ENCODE data around the gene PIM3. TPM values are rescaled to one million over a fixed set of nuclear protein-coding genes. Genes with fewer than 3 reads are reported as not detected.

PIM3 gene
- polyA plus RNA-seq, 1 donor = 41.5 TPM

DNA sequence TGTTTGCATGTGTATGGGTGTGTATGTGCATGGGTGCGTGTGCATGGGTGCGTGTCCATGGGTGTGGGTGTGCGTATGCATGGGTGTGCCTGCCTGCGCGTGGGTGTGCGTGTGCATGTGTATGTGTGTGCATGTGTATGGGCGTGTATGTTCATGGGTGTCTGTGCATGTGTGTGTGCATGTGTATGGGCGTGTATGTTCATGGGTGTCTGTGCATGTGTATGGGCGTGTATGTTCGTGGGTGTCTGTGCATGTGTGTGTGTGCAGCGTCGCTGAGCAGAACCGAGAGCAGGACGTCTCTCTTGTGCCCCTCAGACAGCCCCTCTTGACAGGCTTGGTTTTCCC lies 38.1 kb downstream of the PIM3 start:
- Histone ChIP-seq H3K27me3 (ENCODE audit: control insufficient read depth, insufficient read depth, low read length) (peaks cover 10% of the 10 kb centered on the region), H3K4me1 (ENCODE audit: control insufficient read depth, insufficient read depth, low read length) (peaks cover 19% of the 10 kb centered on the region), H3K27ac (ENCODE audit: low read length) (no peak overlapping the region), H3K4me3 (ENCODE audit: low read length) (no peak overlapping the region), H3K9me3 (ENCODE audit: control insufficient read depth, low read depth, low read length) (peaks cover 5% of the 10 kb centered on the region), H3K36me3 (ENCODE audit: control insufficient read depth, insufficient read depth, low read length) (no peaks in the 10 kb centered on the region)
- WGBS (ENCODE audit: insufficient coverage, low lambda C conversion rate) = no CpG with 5 or more reads among the region's 14 CpGs
- DNase-seq = no peak

GRCh38 chr22:49999063-49999945 lies 38.7 kb downstream of the PIM3 start:
- peak overlapping the region; percentile 23 for H3K4me3 ChIP-seq (ENCODE audit: low read length)
- H3K9me3 ChIP-seq (ENCODE audit: control insufficient read depth, low read depth, low read length) = peaks cover 5% of the 10 kb centered on the region
- no peaks in the 10 kb centered on the region for H3K36me3 ChIP-seq (ENCODE audit: control insufficient read depth, insufficient read depth, low read length)
- H3K4me1 ChIP-seq (ENCODE audit: control insufficient read depth, insufficient read depth, low read length) = peaks cover 19% of the 10 kb centered on the region
- WGBS (ENCODE audit: insufficient coverage, low lambda C conversion rate) = no CpG with 5 or more reads among the region's 70 CpGs
- DNase-seq = no peak
- H3K27ac ChIP-seq (ENCODE audit: low read length) = no peak overlapping the region
- H3K27me3 ChIP-seq (ENCODE audit: control insufficient read depth, insufficient read depth, low read length) = peaks cover 10% of the 10 kb centered on the region

DNA sequence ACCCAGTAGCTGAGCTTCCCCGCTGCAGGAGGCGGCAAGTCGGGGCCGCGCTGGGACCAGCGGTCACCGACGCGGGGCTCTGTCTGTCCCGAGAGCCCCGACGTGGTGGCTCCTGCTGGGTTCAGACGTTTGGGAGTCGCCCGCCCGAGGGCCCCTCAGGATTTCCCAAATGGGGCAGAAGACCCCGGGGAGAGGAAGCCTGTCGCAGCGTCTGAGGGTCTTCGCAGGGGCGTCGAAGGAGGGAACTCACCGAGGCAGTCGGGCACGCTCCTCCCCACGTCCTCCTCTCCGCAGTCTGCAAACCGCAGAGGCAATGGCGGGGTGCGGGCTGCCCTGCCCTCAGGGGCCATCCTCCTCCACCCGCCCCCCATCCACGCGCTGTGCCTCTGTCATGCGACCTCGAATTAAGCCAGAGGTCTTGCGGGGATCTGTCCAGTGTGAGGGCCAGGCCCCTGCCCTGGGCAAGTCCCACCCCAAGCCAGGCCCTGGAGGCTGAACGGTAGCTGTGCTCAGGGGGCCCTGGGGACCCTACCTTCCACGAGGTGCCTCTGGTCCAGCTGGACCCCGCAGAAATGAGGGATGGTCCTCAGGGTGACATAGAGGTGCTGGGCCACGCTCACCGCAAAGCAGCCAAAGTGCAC lies 39.5 kb downstream of the PIM3 start:
- H3K4me1 ChIP-seq (ENCODE audit: control insufficient read depth, insufficient read depth, low read length) = peaks cover 19% of the 10 kb centered on the region
- H3K27me3 ChIP-seq (ENCODE audit: control insufficient read depth, insufficient read depth, low read length) = peaks cover 10% of the 10 kb centered on the region
- H3K9me3 ChIP-seq (ENCODE audit: control insufficient read depth, low read depth, low read length) = peaks cover 5% of the 10 kb centered on the region
- WGBS (ENCODE audit: insufficient coverage, low lambda C conversion rate) = no CpG with 5 or more reads among the region's 41 CpGs
- peak overlapping the region; percentile 23 for H3K4me3 ChIP-seq (ENCODE audit: low read length)
- DNase-seq = no peak
- H3K36me3 ChIP-seq (ENCODE audit: control insufficient read depth, insufficient read depth, low read length) = no peaks in the 10 kb centered on the region
- H3K27ac ChIP-seq (ENCODE audit: low read length) = no peak overlapping the region

GRCh38 chr22:50000587-50001387 lies 40.2 kb downstream of the PIM3 start:
- H3K27ac ChIP-seq (ENCODE audit: low read length) = no peak overlapping the region
- no CpG with 5 or more reads among the region's 32 CpGs for WGBS (ENCODE audit: insufficient coverage, low lambda C conversion rate)

GRCh38 chr22:50001388-50002231 lies 41.0 kb downstream of the PIM3 start:
- no CpG with 5 or more reads among the region's 16 CpGs for WGBS (ENCODE audit: insufficient coverage, low lambda C conversion rate)
- H3K4me3 ChIP-seq (ENCODE audit: low read length) = no peak overlapping the region
- H3K27ac ChIP-seq (ENCODE audit: low read length) = no peak overlapping the region
- H3K9me3 ChIP-seq (ENCODE audit: control insufficient read depth, low read depth, low read length) = peaks cover 5% of the 10 kb centered on the region
- H3K36me3 ChIP-seq (ENCODE audit: control insufficient read depth, insufficient read depth, low read length) = no peaks in the 10 kb centered on the region
- peaks cover 10% of the 10 kb centered on the region for H3K27me3 ChIP-seq (ENCODE audit: control insufficient read depth, insufficient read depth, low read length)
- peaks cover 14% of the 10 kb centered on the region for H3K4me1 ChIP-seq (ENCODE audit: control insufficient read depth, insufficient read depth, low read length)
- no peak for DNase-seq

More at GRCh38 chr22:50000587-50001387, 40.2 kb downstream of the PIM3 start:
- no peak for DNase-seq
- Histone ChIP-seq H3K4me1 (ENCODE audit: control insufficient read depth, insufficient read depth, low read length) (peaks cover 12% of the 10 kb centered on the region), H3K36me3 (ENCODE audit: control insufficient read depth, insufficient read depth, low read length) (no peaks in the 10 kb centered on the region), H3K27me3 (ENCODE audit: control insufficient read depth, insufficient read depth, low read length) (peaks cover 10% of the 10 kb centered on the region), H3K4me3 (ENCODE audit: low read length) (no peak overlapping the region), H3K9me3 (ENCODE audit: control insufficient read depth, low read depth, low read length) (peaks cover 5% of the 10 kb centered on the region)

DNA sequence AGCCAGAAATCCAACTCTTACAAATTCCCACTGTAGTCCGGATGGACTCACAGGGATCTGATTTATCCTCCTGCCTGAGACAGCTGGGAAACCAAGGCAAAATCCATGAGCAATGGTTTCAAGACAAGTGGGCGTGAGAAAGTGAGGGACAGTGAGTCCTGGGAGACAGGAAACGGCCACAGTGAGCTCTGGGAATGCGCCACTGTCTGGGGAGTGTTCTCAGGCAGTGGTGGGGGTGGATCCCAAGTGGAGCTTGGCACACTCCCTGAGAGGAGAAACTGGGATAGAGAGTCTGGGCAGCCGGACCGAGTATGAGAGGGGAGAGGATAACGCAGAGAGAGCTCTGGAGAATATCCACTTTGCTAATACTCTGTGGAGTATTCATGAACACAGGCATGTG lies 42.2 kb downstream of the PIM3 start:
- Histone ChIP-seq H3K4me3 (ENCODE audit: low read length) (no peak overlapping the region), H3K4me1 (ENCODE audit: control insufficient read depth, insufficient read depth, low read length) (peaks cover 8% of the 10 kb centered on the region), H3K36me3 (ENCODE audit: control insufficient read depth, insufficient read depth, low read length) (no peaks in the 10 kb centered on the region), H3K27me3 (ENCODE audit: control insufficient read depth, insufficient read depth, low read length) (peaks cover 10% of the 10 kb centered on the region), H3K27ac (ENCODE audit: low read length) (no peak overlapping the region), H3K9me3 (ENCODE audit: control insufficient read depth, low read depth, low read length) (peaks cover 5% of the 10 kb centered on the region)
- DNase-seq = no peak
- WGBS (ENCODE audit: insufficient coverage, low lambda C conversion rate) = 100% methylated on average over 1 of the region's 7 CpGs

DNA sequence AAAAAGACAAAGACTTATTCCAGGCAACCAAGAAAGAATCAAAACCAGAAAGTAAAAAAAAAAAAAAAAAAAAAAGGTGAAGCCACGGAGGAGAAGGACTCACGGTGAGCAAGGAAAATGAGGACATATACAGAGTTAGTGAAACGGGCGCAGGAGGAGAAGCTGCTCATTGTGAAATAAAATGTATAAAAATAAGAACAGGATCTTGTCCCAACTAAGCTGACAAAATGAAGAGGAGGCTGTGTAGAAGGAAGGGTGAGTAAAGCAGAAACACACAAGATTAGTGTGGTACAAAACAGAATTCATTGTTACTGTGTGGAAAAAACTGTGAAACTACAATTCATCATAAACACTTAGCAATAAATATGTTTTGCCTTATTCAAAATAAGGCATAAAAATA lies 44.3 kb downstream of the PIM3 start:
- Histone ChIP-seq H3K4me3 (ENCODE audit: low read length) (no peak overlapping the region), H3K27ac (ENCODE audit: low read length) (no peak overlapping the region), H3K27me3 (ENCODE audit: control insufficient read depth, insufficient read depth, low read length) (peaks cover 16% of the 10 kb centered on the region), H3K4me1 (ENCODE audit: control insufficient read depth, insufficient read depth, low read length) (peaks cover 8% of the 10 kb centered on the region), H3K36me3 (ENCODE audit: control insufficient read depth, insufficient read depth, low read length) (no peaks in the 10 kb centered on the region), H3K9me3 (ENCODE audit: control insufficient read depth, low read depth, low read length) (peaks cover 5% of the 10 kb centered on the region)
- DNase-seq = no peak
- no CpG with 5 or more reads among the region's 4 CpGs for WGBS (ENCODE audit: insufficient coverage, low lambda C conversion rate)

- H3K27me3 ChIP-seq (ENCODE audit: control insufficient read depth, insufficient read depth, low read length) = peaks cover 27% of the 10 kb centered on the region
- no peak overlapping the region for H3K27ac ChIP-seq (ENCODE audit: low read length)
- no CpG with 5 or more reads among the region's 3 CpGs for WGBS (ENCODE audit: insufficient coverage, low lambda C conversion rate)
- peaks cover 3% of the 10 kb centered on the region for H3K9me3 ChIP-seq (ENCODE audit: control insufficient read depth, low read depth, low read length)
- peak; percentile 58 to 85 for DNase-seq
- H3K4me1 ChIP-seq (ENCODE audit: control insufficient read depth, insufficient read depth, low read length) = peaks cover 10% of the 10 kb centered on the region
- H3K36me3 ChIP-seq (ENCODE audit: control insufficient read depth, insufficient read depth, low read length) = no peaks in the 10 kb centered on the region
- H3K4me3 ChIP-seq (ENCODE audit: low read length) = no peak overlapping the region
These were observed 46.5 kb downstream of the PIM3 start for GRCh38 chr22:50007057-50007511.

DNA sequence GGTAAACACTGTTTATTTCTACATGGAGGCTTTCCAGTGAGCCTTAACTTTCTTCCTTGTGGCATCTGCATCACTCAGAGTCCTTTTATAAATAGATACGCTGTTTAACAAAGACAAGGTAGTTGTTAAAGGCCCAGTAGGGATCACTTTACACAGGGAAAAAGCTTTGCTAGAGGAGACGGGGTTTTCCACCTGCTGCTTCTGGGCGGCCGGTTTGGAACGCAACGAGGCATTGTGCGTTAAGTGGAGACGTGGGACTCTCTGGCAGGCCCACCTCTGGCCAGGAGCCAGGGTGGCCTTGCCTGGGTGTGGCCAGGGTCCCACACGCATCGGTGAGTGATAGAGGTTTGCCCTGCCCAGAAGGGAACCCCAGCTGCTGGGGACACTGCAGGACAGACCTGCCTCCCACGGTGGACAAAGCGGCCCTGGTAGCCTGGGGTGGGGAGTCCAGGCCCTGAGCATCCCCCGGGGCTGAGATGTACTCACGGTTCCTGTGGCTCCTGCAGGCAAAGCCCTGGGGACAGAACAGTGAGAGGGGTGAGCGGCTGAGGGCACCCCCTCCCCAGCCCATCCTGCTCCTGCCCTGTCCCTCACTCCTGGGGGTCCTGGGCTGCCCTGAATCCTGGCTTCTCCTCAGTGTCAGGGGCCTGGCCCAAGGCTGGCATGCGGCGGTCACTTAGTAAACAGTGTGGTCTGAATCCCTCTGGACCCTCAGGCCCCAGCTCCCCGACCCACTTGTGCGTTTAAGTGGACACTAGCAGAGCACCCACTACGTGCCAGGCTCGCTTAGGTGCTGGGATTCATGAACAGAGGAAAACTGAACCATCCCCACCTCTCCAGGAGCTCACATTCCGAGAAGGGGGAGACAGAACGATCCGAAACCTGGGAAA lies 47.8 kb downstream of the PIM3 start:
- Histone ChIP-seq H3K36me3 (ENCODE audit: control insufficient read depth, insufficient read depth, low read length) (no peaks in the 10 kb centered on the region), H3K9me3 (ENCODE audit: control insufficient read depth, low read depth, low read length) (peaks cover 3% of the 10 kb centered on the region), H3K4me3 (ENCODE audit: low read length) (no peak overlapping the region), H3K27me3 (ENCODE audit: control insufficient read depth, insufficient read depth, low read length) (peaks cover 41% of the 10 kb centered on the region), H3K4me1 (ENCODE audit: control insufficient read depth, insufficient read depth, low read length) (peaks cover 10% of the 10 kb centered on the region), H3K27ac (ENCODE audit: low read length) (no peak overlapping the region)
- DNase-seq = no peak
- WGBS (ENCODE audit: insufficient coverage, low lambda C conversion rate) = no CpG with 5 or more reads among the region's 24 CpGs
